ENCODE data around the gene DMRT1. TPM values are rescaled to one million over a fixed set of nuclear protein-coding genes. Genes with fewer than 3 reads are reported as not detected.

The DMRT1 gene
- total RNA-seq, 1 experiment from 2014 or later, result not detected

GRCh38 chr9:903886-904285 is 62.4 kb downstream of the DMRT1 start:
- ATAC-seq (no peak), DNase-seq (ENCODE audit: low read depth, low spot score) (no peak)
- ChIA-PET CTCF (no interaction called here), POLR2A (no interaction called here)
- TF ChIP-seq CTCF (IDR thresholded peaks at IDR 0.05), result no peak
- no peak for TF ChIP-seq SIN3A (IDR thresholded peaks at IDR 0.05; ENCODE audit: borderline replicate concordance, insufficient read depth, low read depth, low read length)
- TF ChIP-seq REST (IDR thresholded peaks at IDR 0.05; ENCODE audit: insufficient read depth in 1 of 2, low read depth in 2 of 2, low read length in 1 of 2), result no peak
- no peak for TF ChIP-seq POLR2AphosphoS5 (IDR thresholded peaks at IDR 0.05; ENCODE audit: low read depth, low read length)
- TF ChIP-seq TCF7L2 (IDR thresholded peaks at IDR 0.05; ENCODE audit: low read depth, low read length), result no peak
- Histone ChIP-seq H3K9me3 (ENCODE audit: control insufficient read depth, insufficient read depth, low read depth, low read length) (no peaks in the 10 kb centered on the region), H3K27ac (ENCODE audit: low read length) (no peak overlapping the region), H3K27me3 (ENCODE audit: control insufficient read depth, insufficient read depth, low read length) (no peaks in the 10 kb centered on the region), H3K4me1 (ENCODE audit: control insufficient read depth, insufficient read depth, low read length) (no peaks in the 10 kb centered on the region), H3K4me3 (ENCODE audit: low read depth in 2 of 2, low read length in 2 of 2) (no peak overlapping the region), H3K36me3 (ENCODE audit: control insufficient read depth, insufficient read depth, low read length) (no peaks in the 10 kb centered on the region)
- no TSS peak for BruUV-seq (replicated peaks)
- in situ Hi-C loops (cut with HindIII; ENCODE audit: low pct_unique_long_range_greater_than_20kb, low sequenced_read_pairs), result no loop called here
- intact Hi-C loops (cut with micrococcal nuclease; ENCODE audit: unreplicated experiment), result no loop called here

GRCh38 chr9:905906-906305 is 64.4 kb downstream of the DMRT1 start:
- CTCF ChIA-PET, result no interaction called here

More at GRCh38 chr9:905906-906305, 64.4 kb downstream of the DMRT1 start:
- in situ Hi-C loops (cut with HindIII; ENCODE audit: low pct_unique_long_range_greater_than_20kb, low sequenced_read_pairs), result no loop called here
- BruUV-seq (replicated peaks), result no TSS peak
- TF ChIP-seq POLR2AphosphoS5 (IDR thresholded peaks at IDR 0.05; ENCODE audit: low read depth, low read length) (no peak), CTCF (IDR thresholded peaks at IDR 0.05) (no peak), TCF7L2 (IDR thresholded peaks at IDR 0.05; ENCODE audit: low read depth, low read length) (no peak), REST (IDR thresholded peaks at IDR 0.05; ENCODE audit: insufficient read depth in 1 of 2, low read depth in 2 of 2, low read length in 1 of 2) (no peak), SIN3A (IDR thresholded peaks at IDR 0.05; ENCODE audit: borderline replicate concordance, insufficient read depth, low read depth, low read length) (no peak)
- no peak overlapping the region for H3K27ac ChIP-seq (ENCODE audit: low read length)
- no peaks in the 10 kb centered on the region for H3K27me3 ChIP-seq (ENCODE audit: control insufficient read depth, insufficient read depth, low read length)
- H3K4me3 ChIP-seq (ENCODE audit: low read depth in 2 of 2, low read length in 2 of 2), result no peak overlapping the region
- intact Hi-C loops (cut with micrococcal nuclease; ENCODE audit: unreplicated experiment), result no loop called here
- H3K36me3 ChIP-seq (ENCODE audit: control insufficient read depth, insufficient read depth, low read length), result no peaks in the 10 kb centered on the region
- DNase-seq (ENCODE audit: low read depth, low spot score) (no peak), ATAC-seq (no peak)
- H3K4me1 ChIP-seq (ENCODE audit: control insufficient read depth, insufficient read depth, low read length), result no peaks in the 10 kb centered on the region
- POLR2A ChIA-PET, result no interaction called here
- H3K9me3 ChIP-seq (ENCODE audit: control insufficient read depth, insufficient read depth, low read depth, low read length), result no peaks in the 10 kb centered on the region

Measured in Panc1 (cell line).